HepG2 (cell line): ENCODE results near the gene HAUS5. TPM values are rescaled to one million over a fixed set of nuclear protein-coding genes. Genes with fewer than 3 reads are reported as not detected.

Experiments used
- ATAC-seq: fragments of 200-7000 bp; cut with Tn5 transposase; 3 replicates; pipeline ENCODE4 v1.9.1; 2020; ENCODE audit warnings: mild to moderate bottlenecking, moderate library complexity
- BruUV-seq: library from RNA; stranded (reverse); fragments of 400-500 nt; replicated peaks from 2 replicates; lab custom pipeline; 2021; lab: Mats Ljungman, UMichigan
- CTCF ChIA-PET: fragments of 300-600 bp; formaldehyde crosslinking; extraction: SDS; loops from one replicate; lab custom pipeline; 2021; ENCODE audit warnings: low total read pairs, inconsistent platforms, low intra/inter-chr PET ratio; lab: Yijun Ruan, JAX
- POLR2A ChIA-PET: fragments of 350-600 bp; sonication (Branson Sonifier 250); formaldehyde crosslinking; loops from one replicate; lab custom pipeline; 2020; ENCODE audit warnings: antibody characterized with exemption, inconsistent platforms; lab: Yijun Ruan, JAX
- DNase-seq: peaks from one replicate; pipeline ENCODE4 v3.0.0-alpha.2; 2015; ENCODE audit warnings: low spot score
- FAIRE-seq: peaks from 3 replicates; lab custom pipeline; 2011; peaks lifted over from hg19 to GRCh38; lab: Jason Lieb, UNC
- H2AFZ ChIP-seq: one replicate; pipeline ENCODE4 v1.6.1; 2011; ENCODE audit warnings: low read length, inconsistent platforms
- H3K27ac ChIP-seq: fragments of 300-600 bp; 3 replicates; pipeline ENCODE4 v1.8.0; 2011; ENCODE audit warnings: mixed run types, mild to moderate bottlenecking, mixed read lengths, low read length, inconsistent platforms; ENCODE audit not compliant: insufficient read depth; ENCODE audit errors: extremely low read length
- H3K27me3 ChIP-seq, 2 experiments: fragments of 200-600 bp in 1 of 2; 2 replicates in 1 of 2; 3 replicates in 1 of 2; pipeline versions ENCODE4 v1.6.0 to v1.8.0; 2011; ENCODE audit warnings: low read length in 2 of 2, mild to moderate bottlenecking in 2 of 2, moderate library complexity in 2 of 2, inconsistent platforms in 1 of 2; ENCODE audit not compliant: insufficient read depth in 2 of 2, control insufficient read depth in 1 of 2
- H3K36me3 ChIP-seq, 2 experiments: fragments of 200-600 bp in 1 of 2; replicated peaks in 1 of 2; 2 replicates in 1 of 2; 3 replicates in 1 of 2; pipeline versions ENCODE4 v1.5.1 to v1.8.0; 2011; ENCODE audit warnings: low read length in 2 of 2, inconsistent platforms in 1 of 2; ENCODE audit not compliant: insufficient read depth in 2 of 2, control insufficient read depth in 1 of 2
- H3K4me1 ChIP-seq: 2 replicates; pipeline ENCODE4 v1.5.1; 2012; ENCODE audit warnings: low read length, inconsistent platforms; ENCODE audit not compliant: insufficient read depth
- H3K4me2 ChIP-seq: 2 replicates; pipeline ENCODE4 v1.6.0; 2011; ENCODE audit warnings: low read depth, low read length, inconsistent platforms
- H3K4me3 ChIP-seq, 3 experiments: fragments of 200-600 bp in 1 of 3; sonication (generic), shearing (Covaris generic) in 1 of 3; replicated peaks in 1 of 3; 2 replicates each; pipeline ENCODE4 v1.5.1; 2011 to 2016; ENCODE audit warnings: low read length in 3 of 3, inconsistent platforms in 2 of 3, low read depth in 2 of 3, mild to moderate bottlenecking in 2 of 3, control low read depth in 1 of 3, mixed read lengths in 1 of 3; ENCODE audit not compliant: insufficient read depth in 1 of 3
- H3K79me2 ChIP-seq: one replicate; pipeline ENCODE4 v1.6.1; 2011; ENCODE audit warnings: low read length, inconsistent platforms; ENCODE audit not compliant: insufficient read depth
- H3K9ac ChIP-seq: 2 replicates; pipeline ENCODE4 v1.6.0; 2011; ENCODE audit warnings: mild to moderate bottlenecking, low read depth, low read length, inconsistent platforms; ENCODE audit not compliant: insufficient read depth
- H3K9me3 ChIP-seq: 2 replicates; pipeline ENCODE4 v1.5.1; 2012; ENCODE audit warnings: mild to moderate bottlenecking, low read length
- H4K20me1 ChIP-seq: 2 replicates; pipeline ENCODE4 v1.6.0; 2011; ENCODE audit warnings: inconsistent platforms, mild to moderate bottlenecking, low read length, moderate library complexity; ENCODE audit not compliant: insufficient read depth
- ARID4A ChIP-seq: sonication (generic); formaldehyde crosslinking; IDR thresholded peaks from 2 replicates; pipeline ENCODE4 v1.5.0; 2020; ENCODE audit warnings: mild to moderate bottlenecking, missing genetic modification reagents, borderline replicate concordance
- ARID5B ChIP-seq: IDR thresholded peaks from 2 replicates; pipeline ENCODE4 v1.4.0; 2020; ENCODE audit warnings: mild to moderate bottlenecking, missing genetic modification reagents
- BHLHE40 ChIP-seq: IDR thresholded peaks from 2 replicates; pipeline ENCODE4 v1.6.1; 2011; ENCODE audit warnings: low read length, improper control_type of control experiment
- GABPA ChIP-seq, 2 experiments: IDR thresholded peaks; 2 replicates each; pipeline ENCODE4 v1.6.1; 2011 to 2016; ENCODE audit warnings: low read depth in 2 of 2, low read length in 1 of 2, missing biosample characterization in 1 of 2, missing genetic modification characterization in 1 of 2
- NFKBIZ ChIP-seq: IDR thresholded peaks from 2 replicates; pipeline ENCODE4 v1.6.1; 2018; ENCODE audit warnings: missing genetic modification reagents, missing compliant biosample characterization
- NFYB ChIP-seq: sonication (generic); formaldehyde crosslinking; IDR thresholded peaks from 2 replicates; pipeline ENCODE4 v1.4.0; 2020; ENCODE audit warnings: missing genetic modification reagents
- NKX3-1 ChIP-seq: sonication (generic); formaldehyde crosslinking; IDR thresholded peaks from 2 replicates; pipeline ENCODE4 v1.5.0; 2020; ENCODE audit warnings: missing genetic modification reagents
- NR1H2 ChIP-seq: sonication (generic); formaldehyde crosslinking; IDR thresholded peaks from 2 replicates; pipeline ENCODE4 v1.8.1; 2022; ENCODE audit warnings: low read depth, missing genetic modification reagents, borderline replicate concordance
- SRF ChIP-seq: IDR thresholded peaks from 2 replicates; pipeline ENCODE4 v1.6.1; 2011; ENCODE audit warnings: mild to moderate bottlenecking, low read depth, low read length, moderate library complexity
- THAP8 ChIP-seq: sonication (generic); formaldehyde crosslinking; IDR thresholded peaks from 2 replicates; pipeline ENCODE4 v1.5.1; 2020; ENCODE audit warnings: missing genetic modification reagents, mild to moderate bottlenecking, borderline replicate concordance
- ZMAT3 ChIP-seq: sonication (generic); formaldehyde crosslinking; conservative IDR thresholded peaks from 2 replicates; pipeline ENCODE4 v1.7.0; 2021; ENCODE audit warnings: missing genetic modification reagents
- ZNF230 ChIP-seq: sonication (generic); formaldehyde crosslinking; IDR thresholded peaks from 2 replicates; pipeline ENCODE4 v1.4.0; 2020; ENCODE audit warnings: mild to moderate bottlenecking, missing genetic modification reagents
- ZNF580 ChIP-seq: IDR thresholded peaks from 2 replicates; pipeline ENCODE4 v1.6.1; 2016; ENCODE audit warnings: low read depth, borderline replicate concordance
- ZNF724P ChIP-seq: sonication (generic); formaldehyde crosslinking; IDR thresholded peaks from 2 replicates; pipeline ENCODE4 v1.8.0; 2022; ENCODE audit warnings: missing genetic modification reagents, borderline replicate concordance
- WGBS: methylation state at CpG from one replicate; pipeline ENCODE4 v1.1.6; 2017; ENCODE audit warnings: low lambda C conversion rate; 5-methylcytosine and 5-hydroxymethylcytosine counted together
- in situ Hi-C: cut with HindIII; loops from 2 replicates; pipeline ENCODE4 v1.10.0; 2017; ENCODE audit warnings: low pct_unique_long_range_greater_than_20kb; ENCODE audit not compliant: extremely low pct_ligation_motif_present
- intact Hi-C: fragments of 100-400 bp; cut with micrococcal nuclease; formaldehyde crosslinking; loops from one replicate; pipeline ENCODE4 v1.10.0; 2022; ENCODE audit not compliant: unreplicated experiment
- polyA plus RNA-seq, 8 experiments: library from polyadenylated mRNA; depleted of rRNA in 3 of 8; stranded (reverse) in 7 of 8; unstranded in 1 of 8; fragments of >200 nt; fragmentation: Illumina TruSeq in 4 of 8; extraction: Trizol in 4 of 8; gene quantifications; 2 replicates each; pipeline versions ENCODE4 v1.2.1 to v1.2.3, GENCODE V29; 2011 to 2016; ENCODE audit warnings: low read depth in 4 of 8, missing spikeins in 1 of 8, mixed read lengths in 1 of 8; ENCODE audit not compliant: insufficient read depth in 1 of 8
- total RNA-seq, 5 experiments: library from RNA; depleted of rRNA; stranded (reverse); fragments of >200 nt; fragmentation: Illumina TruSeq; extraction: Trizol; gene quantifications; 2 replicates each; pipeline ENCODE4 v1.2.3, GENCODE V29; 2016; ENCODE audit warnings: low read depth in 1 of 5

The HAUS5 gene
- total and polyA plus RNA-seq, 2 of the 13 experiments (the other 11 are each of a cell fraction or from before 2014, with no cell fraction given), result 10.3 to 17.7 TPM

GRCh38 chr19:35587321-35587720 lies 25.2 kb upstream of the HAUS5 start (continued):
- TF ChIP-seq ARID4A (CRISPR knock-in tag) (no peak), ZNF580 (no peak), NFYB (CRISPR knock-in tag) (no peak), GABPA (IDR thresholded peaks at IDR 0.05; ENCODE audit: low read depth, low read length) (no peak), GABPA (CRISPR knock-in tag; IDR thresholded peaks at IDR 0.05; ENCODE audit: low read depth) (no peak), ZNF230 (CRISPR knock-in tag) (no peak)

GRCh38 chr19:35590875-35591274 lies 21.7 kb upstream of the HAUS5 start:
- POLR2A ChIA-PET, result interaction anchor here (0.7 kb wide), 1 partner anchor 111 kb away, joined by 3 read pairs; no protein-coding TSS in a partner anchor
- no peak for TF ChIP-seq ZMAT3 (CRISPR knock-in tag)
- no peak for TF ChIP-seq SRF
- TF ChIP-seq ARID5B, result no peak
- no peak for TF ChIP-seq NKX3-1 (CRISPR knock-in tag)
- no peak for TF ChIP-seq ZNF724P
- no peak for TF ChIP-seq THAP8 (CRISPR knock-in tag)
- TF ChIP-seq NR1H2 (CRISPR knock-in tag), result no peak
- no peak for TF ChIP-seq BHLHE40
- no peak for TF ChIP-seq NFKBIZ (CRISPR knock-in tag)

More at GRCh38 chr19:35590875-35591274, 21.7 kb upstream of the HAUS5 start:
- Histone ChIP-seq H4K20me1 (no peaks in the 10 kb centered on the region), H3K9ac (no peak overlapping the region), H3K4me2 (no peak overlapping the region), H3K4me1 (peaks cover 9% of the 10 kb centered on the region; the same call in 1 of the 2 replicates), H3K27ac (no peak overlapping the region), H3K4me3 (no peak overlapping the region), H3K36me3 (no peaks in the 10 kb centered on the region), H3K79me2 (no peaks in the 10 kb centered on the region), H3K9me3 (no peaks in the 10 kb centered on the region), H2AFZ (no peak overlapping the region), H3K27me3 (peaks cover under 1 to 1% of the 10 kb centered on the region in 2 experiments; a peak in 1 of 5 replicates)
- in situ Hi-C loops (loop anchor here (5.0 kb wide), 1 partner anchor 34 kb away; no protein-coding TSS in a partner anchor), intact Hi-C loops (loop anchor here (5.0 kb wide), 1 partner anchor 34 kb away; no protein-coding TSS in a partner anchor)
- WGBS, result 78% methylated on average over 3 of the region's 3 CpGs
- no peak for DNase-seq
- no peak for FAIRE-seq
- CTCF ChIA-PET, result interaction anchor here (2.6 kb wide), 1 partner anchor 42 kb away, joined by 14 read pairs; no protein-coding TSS in a partner anchor
- BruUV-seq, result no TSS peak
- ATAC-seq, result no peak
